Measurements from ENCODE around the gene ATP10D. TPM values are rescaled to one million over a fixed set of nuclear protein-coding genes. Genes with fewer than 3 reads are reported as not detected.

The ATP10D gene
- total and polyA plus RNA-seq, 9 of the 15 experiments (the other 6 are each of a cell fraction or from before 2014, with no cell fraction given) = 0.10 to 0.36 (median 0.19) TPM; not detected in 1

- H3K9ac ChIP-seq (ENCODE audit: insufficient read depth in 1 of 2, low read depth in 2 of 2, low read length in 2 of 2) = no peak overlapping the region
- H3K4me2 ChIP-seq (ENCODE audit: insufficient read depth, low read length) = no peak overlapping the region
- in situ Hi-C loops (cut with MboI) = no loop called here
- no peaks in the 10 kb centered on the region for H4K20me1 ChIP-seq (replicated peaks; ENCODE audit: control insufficient read depth, insufficient read depth, low read length)
- no peaks in the 10 kb centered on the region for H3K9me1 ChIP-seq (ENCODE audit: control insufficient read depth, insufficient read depth, low read length)
- H3K36me3 ChIP-seq (ENCODE audit: control insufficient read depth, insufficient read depth, low read length) = no peaks in the 10 kb centered on the region
- intact Hi-C loops (cut with micrococcal nuclease) = no loop called here
- POLR2A ChIA-PET = no interaction called here
- H2AFZ ChIP-seq (ENCODE audit: low read depth, low read length) = no peak overlapping the region
- DNase-seq (ENCODE audit: extremely low read depth in 1 of 4, low spot score in 3 of 4) (no peak), FAIRE-seq (no peak), ATAC-seq (no peak)
- H3K27me3 ChIP-seq (ENCODE audit: control insufficient read depth in 2 of 2, insufficient read depth in 2 of 2, low read length in 2 of 2) = peaks cover 2 to 9% of the 10 kb centered on the region in 2 experiments; a peak in 3 of 5 replicates
- CTCF ChIA-PET (ENCODE audit: low intra/inter-chr PET ratio) = no interaction called here
- H3K4me3 ChIP-seq = no peak overlapping the region
- no peaks in the 10 kb centered on the region for H3K79me2 ChIP-seq (ENCODE audit: control insufficient read depth, insufficient read depth, low read length)
- no peak overlapping the region for H3K27ac ChIP-seq (ENCODE audit: extremely low read depth, low read depth, low read length)
- peaks cover 3 to 6% of the 10 kb centered on the region in 2 experiments; a peak in 3 of 5 replicates for H3K4me1 ChIP-seq (replicated peaks in 1 of 2; ENCODE audit: control insufficient read depth in 2 of 2, insufficient read depth in 2 of 2, low read length in 2 of 2)
- no TSS peak for BruUV-seq (replicated peaks)
- no peaks in the 10 kb centered on the region for H3K9me3 ChIP-seq (replicated peaks; ENCODE audit: control insufficient read depth, insufficient read depth, low read depth, low read length)
- 2% methylated on average over 4 of the region's 4 CpGs for WGBS (ENCODE audit: insufficient coverage, low coverage, missing lambda C conversion rate)
- no peak for TF ChIP-seq HCFC1 (IDR thresholded peaks at IDR 0.05; ENCODE audit: low read depth, low read length)
- TF ChIP-seq ZNF76 (CRISPR knock-in tag; IDR thresholded peaks at IDR 0.05; ENCODE audit: borderline replicate concordance) = no peak
- TF ChIP-seq E2F1 (CRISPR knock-in tag; IDR thresholded peaks at IDR 0.05) = no peak
- no peak for TF ChIP-seq HLTF (IDR thresholded peaks at IDR 0.05)
- no peak for TF ChIP-seq ZKSCAN1 (IDR thresholded peaks at IDR 0.05; ENCODE audit: low read depth, low read length)
- no peak for TF ChIP-seq HNRNPK (IDR thresholded peaks at IDR 0.05; ENCODE audit: low read depth, low read length, poor library complexity, severe bottlenecking)
- TF ChIP-seq ATF3 (IDR thresholded peaks at IDR 0.05) = no peak
- no peak for TF ChIP-seq ATF3 (CRISPR knock-in tag; conservative IDR thresholded peaks at IDR 0.05)
- TF ChIP-seq ZFP30 (CRISPR knock-in tag; IDR thresholded peaks at IDR 0.05; ENCODE audit: borderline replicate concordance) = no peak
- no peak for TF ChIP-seq ZNF140 (CRISPR knock-in tag; IDR thresholded peaks at IDR 0.05)
- TF ChIP-seq ZFP36 (IDR thresholded peaks at IDR 0.05; ENCODE audit: low read depth, low read length, partially characterized antibody) = no peak
- no peak for TF ChIP-seq NFYB (IDR thresholded peaks at IDR 0.05; ENCODE audit: extremely low read depth, insufficient read length)
- no peak for TF ChIP-seq SRSF7 (optimal IDR thresholded peaks at IDR 0.05; ENCODE audit: low read depth, low read length)
- no peak for TF ChIP-seq TCF3 (CRISPR knock-in tag; IDR thresholded peaks at IDR 0.05)
- TF ChIP-seq TOE1 (IDR thresholded peaks at IDR 0.05; ENCODE audit: borderline replicate concordance) = no peak
- no peak for TF ChIP-seq TOE1 (CRISPR knock-in tag; IDR thresholded peaks at IDR 0.05; ENCODE audit: borderline replicate concordance, low read depth)
- TF ChIP-seq CSDE1 (IDR thresholded peaks at IDR 0.05) = no peak
- no peak for TF ChIP-seq TRIM25 (IDR thresholded peaks at IDR 0.05; ENCODE audit: borderline replicate concordance)
Measured at GRCh38 chr4:47482326-47482725, 2.7 kb upstream of the ATP10D start.
